Left colon (tissue), 2 donors: Measurements from ENCODE around the gene GGT7. TPM values are rescaled to one million over a fixed set of nuclear protein-coding genes. Genes with fewer than 3 reads are reported as not detected.
"Not testable (repeated sequence)": the region's sequence is repeated elsewhere in the genome, so short reads cannot be mapped to it uniquely, and the experiment has no call there.

Experiments used
- ATAC-seq: fragments of 200-7000 bp; cut with Tn5 transposase; one replicate; pipeline ENCODE4 v1.9.1; 2020; ENCODE audit warnings: mild to moderate bottlenecking, moderate library complexity
- DNase-seq, 2 donors: peaks; one replicate each; pipeline ENCODE4 v3.0.0-alpha.2; 2020
- intact Hi-C, 2 donors: fragments of 100-400 bp; cut with DNase I in 1 of 2; cut with micrococcal nuclease in 1 of 2; formaldehyde crosslinking; loops; one replicate each; pipeline versions ENCODE4 v1.11.2 to v1.14.0; 2022; cut with DNase I, micrococcal nuclease
- total RNA-seq, 2 donors: library from RNA; stranded (reverse); fragmentation: NEBNext Ultra II Directional; extraction: Animal tissue kit (Norgen Biotek cat#: 25700); gene quantifications; one replicate each; pipeline ENCODE4 v1.2.1, GENCODE V29; 2021
- donor health status: DM: no; HTN: no; CAD: no.
- donor health status: DM: yes; HTN: yes; CAD: no.

The GGT7 gene
- total RNA-seq, 2 donors from 2014 or later: 20.5 to 22.5 TPM

DNA sequence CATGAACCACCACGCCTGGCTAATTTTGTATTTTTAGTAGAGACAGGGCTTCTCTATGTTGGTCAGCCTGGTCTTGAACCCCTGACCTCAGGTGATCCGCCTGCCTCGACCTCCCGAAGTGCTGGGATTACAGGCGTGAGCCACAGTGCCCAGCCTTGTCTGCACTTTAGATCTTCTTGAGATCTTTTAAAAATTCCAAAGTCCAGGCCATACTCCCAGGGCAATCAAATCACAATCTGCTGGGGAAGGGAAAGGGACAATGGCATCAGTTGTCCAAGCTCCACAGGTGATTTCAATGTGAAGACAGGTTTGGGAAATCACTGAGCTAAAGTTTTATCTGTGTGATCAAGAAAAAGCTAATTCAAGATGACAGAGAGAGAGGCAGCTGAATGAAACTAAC is 64.1 kb downstream of the GGT7 start:
- no peak for DNase-seq
- intact Hi-C loops: no loop called here
- peak; percentile 77 for ATAC-seq

DNA sequence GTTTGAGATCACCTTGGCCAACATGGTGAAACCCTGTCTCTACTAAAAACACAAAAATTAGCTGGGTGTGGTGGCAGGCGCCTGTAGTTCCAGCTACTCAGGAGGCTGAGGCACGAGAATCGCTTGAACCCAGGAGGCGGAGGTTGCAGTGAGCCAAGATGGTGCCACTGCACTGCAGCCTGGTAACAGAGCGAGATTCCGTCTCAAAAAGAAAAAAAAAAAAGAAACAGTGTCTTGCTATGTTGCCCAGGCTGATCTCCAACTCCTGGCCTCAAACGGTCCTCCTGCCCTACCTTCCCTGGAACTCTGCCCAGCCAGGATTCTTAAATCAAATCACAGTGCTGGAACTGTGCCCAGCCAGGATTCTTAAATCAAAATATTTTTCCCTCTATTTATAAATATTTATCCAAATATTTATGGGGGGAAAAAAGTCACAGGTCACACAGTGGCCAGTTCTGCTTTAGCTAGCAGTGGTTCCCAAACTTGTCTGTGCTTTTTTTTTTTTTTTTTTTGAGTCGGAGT is 64.7 kb downstream of the GGT7 start:
- intact Hi-C loops, ATAC-seq: not testable (repeated sequence)
- DNase-seq: peak in 1 of 2 donors; percentile 21

DNA sequence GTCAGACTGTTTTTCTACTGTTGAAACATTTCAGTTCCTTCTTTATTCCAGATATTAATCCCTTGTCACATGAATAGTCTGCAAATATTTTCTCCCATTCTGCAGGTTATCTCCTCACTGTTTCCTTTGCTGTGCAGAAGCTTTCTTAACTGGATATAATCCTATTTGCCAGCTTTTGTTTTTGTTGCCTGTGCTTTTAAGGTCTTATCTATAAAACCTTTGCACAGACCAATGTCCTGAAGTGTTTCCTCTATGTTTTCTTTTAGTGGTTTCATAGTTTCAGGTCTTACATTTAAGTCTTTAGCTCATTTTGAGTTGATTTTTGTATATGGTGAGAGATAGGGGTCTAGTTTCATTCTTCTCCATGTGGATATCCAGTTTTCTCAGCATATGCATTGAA is 66.4 kb downstream of the GGT7 start:
- ATAC-seq (no peak), DNase-seq (no peak)
- intact Hi-C loops: no loop called here

DNA sequence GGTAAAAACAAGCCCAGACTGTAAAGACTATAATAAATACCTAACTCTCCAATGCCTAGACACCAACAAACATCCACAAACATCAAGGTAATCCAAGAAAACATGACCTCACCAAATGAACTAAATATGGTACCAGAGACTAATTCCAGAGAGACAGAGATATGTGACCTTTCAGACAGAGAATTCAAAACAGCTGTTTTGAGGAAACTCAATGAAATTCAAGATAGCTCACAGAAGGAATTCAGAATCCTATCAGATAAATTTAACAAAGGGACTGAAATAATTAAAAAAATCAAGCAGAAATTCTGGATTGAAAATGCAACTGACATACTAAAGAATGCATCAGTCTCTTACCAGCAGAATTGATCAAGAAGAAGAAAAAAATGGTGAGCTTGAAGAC is 73.8 kb downstream of the GGT7 start:
- intact Hi-C loops: no loop called here
- no peak for DNase-seq
- ATAC-seq: no peak

DNA sequence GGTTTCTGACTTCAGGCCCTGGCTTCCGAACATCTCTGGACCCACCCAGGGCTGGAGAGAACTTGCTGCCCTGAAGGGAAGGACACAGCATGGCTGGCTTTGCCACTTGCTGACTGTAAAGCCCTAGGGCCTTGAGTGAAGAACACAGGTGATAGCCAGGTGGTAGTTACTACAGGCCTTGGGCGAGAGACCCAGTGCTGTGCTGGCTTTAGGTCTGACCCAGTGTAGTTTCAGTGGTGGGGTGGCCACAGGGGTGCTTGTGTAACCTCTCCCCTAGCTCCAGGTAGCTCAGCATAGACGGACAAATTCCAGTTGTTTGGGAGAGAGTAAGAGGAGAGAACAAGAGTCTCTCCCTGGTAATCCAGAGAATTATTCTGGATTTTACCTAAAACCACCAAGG is 74.3 kb downstream of the GGT7 start:
- intact Hi-C loops: no loop called here
- ATAC-seq (no peak), DNase-seq (no peak)

DNA sequence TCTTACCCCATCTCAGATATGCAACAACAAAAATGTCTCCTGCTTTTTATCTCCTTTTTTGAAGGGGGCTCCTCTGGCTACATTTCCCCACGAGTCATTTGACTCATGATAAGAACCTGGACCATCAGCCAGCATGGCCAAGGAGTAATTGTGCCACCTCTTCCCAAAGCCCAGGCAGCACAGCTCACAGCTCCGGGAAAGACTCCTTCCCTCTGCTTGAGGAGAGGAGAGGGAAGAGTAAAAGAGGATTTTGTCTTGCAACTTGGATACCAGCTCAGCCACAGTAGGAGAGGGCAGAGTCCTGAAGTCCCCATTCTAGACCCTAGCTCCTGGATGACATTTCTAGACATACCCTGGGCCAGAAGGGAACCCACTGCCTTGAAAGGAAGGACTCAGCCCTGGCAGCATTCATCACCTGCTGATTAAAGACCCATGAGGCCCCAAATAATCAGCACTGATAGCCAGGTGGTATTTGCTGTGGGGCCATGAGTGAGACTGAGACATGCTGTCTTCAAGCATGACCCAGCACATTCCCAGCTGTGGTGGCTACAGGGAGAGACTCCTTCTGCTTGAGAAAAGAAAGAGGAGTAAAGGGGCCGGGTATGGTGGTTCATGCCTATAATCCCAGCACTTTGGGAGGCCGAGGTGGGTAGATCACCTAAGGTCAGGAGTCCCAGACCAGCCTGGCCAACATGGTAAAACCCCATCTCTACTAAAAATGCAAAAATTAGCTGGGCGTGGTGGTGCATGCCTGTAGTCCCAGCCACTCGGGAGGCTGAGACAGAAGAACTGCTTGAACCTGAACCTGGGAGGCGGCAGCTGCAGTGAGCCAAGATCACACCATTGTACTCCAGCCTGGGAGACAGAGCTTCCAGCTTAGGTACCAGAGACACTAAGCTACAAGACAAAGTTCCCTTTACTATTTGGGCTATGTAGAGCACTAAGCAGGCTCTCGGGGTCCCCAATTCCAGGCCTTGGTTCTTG is 75.4 kb downstream of the GGT7 start:
- intact Hi-C loops: no loop called here
- ATAC-seq: no peak
- DNase-seq: no peak

Other genes starting within 250 kb of the GGT7 start
- 10 to 100 TPM; 20.7 to 26.4 TPM for gene PIGU, start 195.8 kb downstream of the GGT7 start, total RNA-seq
- gene TP53INP2, start 168.5 kb downstream of the GGT7 start, total RNA-seq: 100 to 1,000 TPM in 1 of 2 donors, 10 to 100 TPM in 1; 72.9 to 111 TPM
- gene NCOA6, start 47.2 kb downstream of the GGT7 start, total RNA-seq: 10 to 100 TPM; 36.1 to 40.0 TPM
- gene ACSS2, start 3.8 kb upstream of the GGT7 start, total RNA-seq: 100 to 1,000 TPM; 343 to 383 TPM
- gene GSS, start 83.0 kb upstream of the GGT7 start, total RNA-seq: 100 to 1,000 TPM in 1 of 2 donors, 10 to 100 TPM in 1; 72.5 to 112 TPM
- 1 to 10 TPM; 1.2 to 1.3 TPM for gene MYH7B, start 83.0 kb upstream of the GGT7 start, total RNA-seq
- gene TRPC4AP, start 220.0 kb upstream of the GGT7 start, total RNA-seq: 10 to 100 TPM; 58.9 to 60.6 TPM